Subcutaneous abdominal adipose tissue (tissue), 5 donors: Measurements from ENCODE around the gene ADM2.

Experiments
- H3K27ac ChIP-seq: one replicate; pipeline ENCODE4 v1.7.0; 2013; ENCODE audit warnings: low read depth, mild to moderate bottlenecking, inconsistent platforms, low read length, moderate library complexity
- H3K27me3 ChIP-seq, 5 donors: one replicate each; pipeline ENCODE4 v1.7.0; 2013; ENCODE audit warnings: low read length in 5 of 5, inconsistent platforms in 1 of 5; ENCODE audit not compliant: control insufficient read depth in 5 of 5, insufficient read depth in 4 of 5
- H3K36me3 ChIP-seq, 5 donors: one replicate each; pipeline ENCODE4 v1.7.0; 2013; ENCODE audit warnings: low read length in 5 of 5; ENCODE audit not compliant: control insufficient read depth in 5 of 5, insufficient read depth in 5 of 5
- H3K4me1 ChIP-seq, 5 donors: one replicate each; pipeline ENCODE4 v1.7.0; 2013; ENCODE audit warnings: low read length in 5 of 5, mild to moderate bottlenecking in 3 of 5, moderate library complexity in 1 of 5; ENCODE audit not compliant: control insufficient read depth in 5 of 5, insufficient read depth in 5 of 5
- H3K4me3 ChIP-seq, 5 donors: one replicate each; pipeline ENCODE4 v1.7.0; 2013; ENCODE audit warnings: low read length in 5 of 5, low read depth in 1 of 5
- H3K9ac ChIP-seq, 5 donors: one replicate each; pipeline ENCODE4 v1.7.0; 2013; ENCODE audit warnings: low read length in 5 of 5, mild to moderate bottlenecking in 4 of 5, moderate library complexity in 3 of 5
- H3K9me3 ChIP-seq, 5 donors: one replicate each; pipeline ENCODE4 v1.7.0; 2013; ENCODE audit warnings: low read length in 5 of 5; ENCODE audit not compliant: control insufficient read depth in 5 of 5
- donor health status: healthy.
- donor health status: healthy.
- donor health status: healthy.
- donor health status: healthy.
- donor health status: healthy.

The ADM2 gene

GRCh38 chr22:50535113-50535512 is 53.8 kb downstream of the ADM2 start:
- no peak overlapping the region for H3K27ac ChIP-seq
- H3K4me3 ChIP-seq, result no peak overlapping the region
- H3K9me3 ChIP-seq, result no peaks in the 10 kb centered on the region
- peaks cover 0 to 2% (median 0%) of the 10 kb centered on the region in 5 donors for H3K27me3 ChIP-seq
- H3K9ac ChIP-seq, result no peak overlapping the region
- H3K4me1 ChIP-seq, result peaks cover 12 to 56% (median 26%) of the 10 kb centered on the region in 5 donors
- H3K36me3 ChIP-seq, result no peaks in the 10 kb centered on the region
